Right lobe of liver (tissue), 4 donors: Measurements from ENCODE around the gene SUMO4.

Experiments used
- POLR2A ChIP-seq: fragments of 450-650 bp; IDR thresholded peaks from one replicate; pipeline ENCODE4 v1.6.1; 2017; ENCODE audit warnings: antibody characterized with exemption, mild to moderate bottlenecking
- TF ChIP-seq, protein P1 (sequence below), 4 donors: fragments of 200-600 bp in 3 of 4; fragments of 450-650 bp in 1 of 4; IDR thresholded peaks; one replicate each; pipeline versions ENCODE4 v1.5.1 to v1.8.0; 2016 to 2022; ENCODE audit warnings: antibody characterized with exemption in 4 of 4, mild to moderate bottlenecking in 2 of 4
- donor health status: DM: no; HTN: no; CAD: no.
- donor health status: DM: no; HTN: no; CAD: no.
- donor health status: DM: no; HTN: yes; CAD: no.

- TF ChIP-seq, protein P1, sequence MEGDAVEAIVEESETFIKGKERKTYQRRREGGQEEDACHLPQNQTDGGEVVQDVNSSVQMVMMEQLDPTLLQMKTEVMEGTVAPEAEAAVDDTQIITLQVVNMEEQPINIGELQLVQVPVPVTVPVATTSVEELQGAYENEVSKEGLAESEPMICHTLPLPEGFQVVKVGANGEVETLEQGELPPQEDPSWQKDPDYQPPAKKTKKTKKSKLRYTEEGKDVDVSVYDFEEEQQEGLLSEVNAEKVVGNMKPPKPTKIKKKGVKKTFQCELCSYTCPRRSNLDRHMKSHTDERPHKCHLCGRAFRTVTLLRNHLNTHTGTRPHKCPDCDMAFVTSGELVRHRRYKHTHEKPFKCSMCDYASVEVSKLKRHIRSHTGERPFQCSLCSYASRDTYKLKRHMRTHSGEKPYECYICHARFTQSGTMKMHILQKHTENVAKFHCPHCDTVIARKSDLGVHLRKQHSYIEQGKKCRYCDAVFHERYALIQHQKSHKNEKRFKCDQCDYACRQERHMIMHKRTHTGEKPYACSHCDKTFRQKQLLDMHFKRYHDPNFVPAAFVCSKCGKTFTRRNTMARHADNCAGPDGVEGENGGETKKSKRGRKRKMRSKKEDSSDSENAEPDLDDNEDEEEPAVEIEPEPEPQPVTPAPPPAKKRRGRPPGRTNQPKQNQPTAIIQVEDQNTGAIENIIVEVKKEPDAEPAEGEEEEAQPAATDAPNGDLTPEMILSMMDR (IDR thresholded peaks at IDR 0.05) = no peak
- TF ChIP-seq POLR2A = no peak
Observed at GRCh38 chr6:149445095-149445466, 45.0 kb downstream of the SUMO4 start.
